GM21737 (cell line): ENCODE results near the gene SMAD3.

Experiments
- ATAC-seq: cut with Tn5 transposase; IDR thresholded peaks from one replicate; pipeline ENCODE4 v1.9.1; 2021; ENCODE audit warnings: mild to moderate bottlenecking, moderate library complexity; ENCODE audit not compliant: unreplicated experiment

Gene SMAD3

DNA sequence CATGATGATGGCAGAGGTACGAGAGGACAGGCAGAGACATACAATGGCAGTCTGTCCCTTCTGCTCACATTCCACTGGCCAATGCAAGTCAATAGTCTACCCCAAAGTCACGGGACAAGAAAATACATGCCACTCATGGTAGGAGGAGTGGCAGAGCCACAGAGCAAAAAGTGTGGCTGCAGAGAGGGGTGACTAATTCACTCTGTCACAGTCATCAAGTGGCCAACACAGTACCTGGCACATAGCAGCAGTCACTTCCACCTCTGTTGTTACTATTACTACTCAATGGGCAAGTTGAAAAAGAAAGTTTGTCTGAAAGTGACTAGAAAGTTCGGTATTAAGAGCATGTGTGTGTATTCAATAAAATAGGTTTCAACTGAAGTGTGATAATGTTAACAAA lies 91.4 kb downstream of the SMAD3 start:
- ATAC-seq: no peak

DNA sequence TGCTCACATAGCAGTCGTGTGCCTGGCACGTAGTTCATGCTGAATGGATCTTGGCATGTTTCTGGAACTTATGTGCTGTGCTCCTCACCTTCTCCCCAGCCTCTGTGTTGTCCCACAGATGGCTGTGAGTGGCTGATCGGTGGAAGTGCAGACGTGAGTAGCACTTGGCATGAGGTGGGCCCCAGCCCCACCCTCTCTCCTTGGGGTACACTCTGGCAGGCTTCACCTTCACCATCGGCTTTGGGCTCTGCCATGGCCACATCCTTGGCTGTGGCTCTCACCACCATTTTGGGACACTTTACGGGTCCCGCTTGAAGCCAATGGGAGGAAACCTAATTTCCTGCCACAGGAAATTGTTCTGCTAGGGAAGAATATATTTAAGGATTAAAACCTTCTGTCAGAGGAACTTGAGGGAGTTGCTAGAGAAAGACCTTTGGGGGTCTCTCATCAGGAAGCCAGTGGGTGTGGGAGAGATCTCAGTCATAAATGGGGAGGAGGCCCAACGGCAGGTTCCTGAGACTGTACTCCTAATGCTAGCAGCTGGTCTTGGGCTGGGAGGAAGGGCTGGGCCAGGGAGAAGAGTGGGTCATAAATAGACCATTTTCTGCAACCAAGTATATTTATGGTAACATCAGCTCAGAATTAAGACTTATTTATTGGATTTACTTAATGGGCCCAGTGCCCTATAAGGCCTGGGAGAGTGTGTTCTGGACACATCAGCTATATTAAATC lies 92.3 kb downstream of the SMAD3 start:
- ATAC-seq: no peak

DNA sequence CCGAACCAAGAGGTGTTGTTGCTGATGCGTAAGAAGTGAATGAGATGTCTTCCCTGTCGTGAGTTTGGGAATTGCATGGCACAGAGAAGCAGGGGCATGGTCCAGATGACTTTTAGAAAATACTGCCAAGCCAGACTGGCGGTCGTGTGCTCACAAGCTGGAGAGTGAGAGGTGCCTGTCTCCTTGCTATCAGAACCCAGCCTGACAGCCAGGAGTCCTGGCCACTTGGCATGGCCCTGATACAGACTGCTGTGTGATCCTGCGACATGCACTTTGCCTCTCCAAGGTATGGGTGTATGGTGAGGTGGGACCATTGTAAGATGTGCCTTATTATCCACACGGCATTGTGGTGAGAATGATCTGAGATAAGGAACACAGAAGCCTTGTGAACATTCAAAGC lies 93.0 kb downstream of the SMAD3 start:
- no peak for ATAC-seq

DNA sequence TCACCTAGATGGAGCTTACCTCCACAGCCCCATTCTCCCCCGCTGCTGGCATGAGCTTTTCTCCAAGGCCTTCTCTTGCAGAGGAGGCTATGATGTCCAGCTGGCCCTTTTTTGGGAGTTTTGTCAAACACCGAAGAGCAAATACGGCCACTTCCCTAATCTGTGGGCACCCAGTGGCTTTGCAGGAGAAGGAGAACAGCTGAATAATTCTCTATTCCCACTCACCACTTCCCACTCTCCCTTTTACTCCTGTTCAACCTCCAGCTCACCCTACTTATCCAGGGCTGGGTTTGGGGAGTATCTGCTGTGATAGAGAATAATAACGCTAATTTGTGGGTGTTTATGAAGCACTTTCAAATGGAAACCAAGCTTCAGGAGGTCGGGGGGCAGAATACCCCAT lies 96.0 kb downstream of the SMAD3 start:
- no peak for ATAC-seq

DNA sequence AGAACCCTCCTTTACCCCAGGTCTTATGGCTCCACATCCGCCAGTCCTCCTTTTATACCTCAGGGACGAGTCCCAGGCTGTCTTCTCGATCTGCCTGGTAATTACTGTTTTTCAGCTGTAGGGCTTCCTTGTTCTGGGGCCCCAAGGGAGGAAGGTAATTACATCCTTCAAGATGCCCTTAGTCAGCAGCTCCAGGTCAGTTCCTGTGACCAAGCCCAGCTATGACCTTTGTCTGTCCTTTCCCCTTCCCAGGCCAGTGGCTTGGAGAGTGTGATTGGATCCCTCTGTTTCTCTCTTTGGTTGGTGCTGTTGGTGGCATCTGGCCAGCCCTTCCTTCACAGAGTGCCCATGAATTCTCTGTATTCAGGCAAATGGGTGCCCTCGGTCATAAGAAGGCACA lies 96.5 kb downstream of the SMAD3 start:
- no peak for ATAC-seq

DNA sequence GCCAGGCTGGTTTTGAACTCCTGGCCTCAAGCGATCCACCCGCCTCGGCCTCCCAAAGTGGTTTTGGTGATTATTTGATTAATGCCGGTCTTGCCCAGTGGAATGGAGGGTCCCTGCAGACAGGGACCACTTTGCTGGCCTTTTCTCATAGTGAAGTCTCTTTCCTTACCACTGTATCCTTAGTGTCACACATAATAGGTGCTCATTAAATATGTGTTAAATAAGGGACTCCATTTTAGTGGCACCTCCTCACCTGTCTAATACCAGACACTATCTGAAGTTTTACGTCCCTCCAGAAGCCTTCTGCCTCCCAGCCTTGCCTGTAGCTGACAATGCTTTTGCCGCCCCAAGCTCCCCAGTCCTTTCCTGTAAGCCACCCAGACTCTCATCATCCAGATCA lies 97.8 kb downstream of the SMAD3 start:
- ATAC-seq: no peak

DNA sequence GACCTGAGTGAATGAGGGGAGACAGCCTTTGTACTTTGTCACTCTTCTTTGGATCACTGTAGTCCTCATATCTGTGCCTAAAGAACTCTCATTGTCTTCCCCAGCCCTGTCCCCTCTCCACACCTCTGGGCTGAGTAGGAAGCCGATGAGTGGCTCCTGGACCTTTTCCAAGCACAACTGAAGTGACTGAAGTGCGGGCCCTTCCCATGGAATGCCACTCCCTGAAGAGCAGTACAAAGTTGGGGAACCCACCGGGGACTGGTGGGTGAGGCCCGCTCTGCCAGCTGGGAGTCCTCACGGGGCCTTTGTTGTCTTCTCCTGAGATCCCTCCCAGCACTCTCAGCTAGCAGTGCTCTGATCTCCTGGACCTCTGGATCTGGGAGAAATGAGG lies 99.0 kb downstream of the SMAD3 start:
- no peak for ATAC-seq

DNA sequence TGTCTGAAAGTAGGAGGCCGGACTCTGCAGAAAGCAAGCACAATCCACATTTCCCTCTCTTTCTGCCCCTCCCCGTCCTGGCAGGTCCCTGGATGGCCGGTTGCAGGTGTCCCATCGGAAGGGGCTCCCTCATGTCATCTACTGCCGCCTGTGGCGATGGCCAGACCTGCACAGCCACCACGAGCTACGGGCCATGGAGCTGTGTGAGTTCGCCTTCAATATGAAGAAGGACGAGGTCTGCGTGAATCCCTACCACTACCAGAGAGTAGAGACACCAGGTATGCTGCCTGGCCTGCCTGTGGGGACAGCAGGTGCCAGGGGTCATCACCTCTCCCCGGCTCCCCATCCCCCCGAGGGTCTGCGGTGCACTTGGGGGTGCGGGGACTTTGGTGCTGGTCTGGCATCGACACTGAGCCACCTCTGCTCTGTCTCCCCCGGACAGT lies 99.4 kb downstream of the SMAD3 start:
- no peak for ATAC-seq

DNA sequence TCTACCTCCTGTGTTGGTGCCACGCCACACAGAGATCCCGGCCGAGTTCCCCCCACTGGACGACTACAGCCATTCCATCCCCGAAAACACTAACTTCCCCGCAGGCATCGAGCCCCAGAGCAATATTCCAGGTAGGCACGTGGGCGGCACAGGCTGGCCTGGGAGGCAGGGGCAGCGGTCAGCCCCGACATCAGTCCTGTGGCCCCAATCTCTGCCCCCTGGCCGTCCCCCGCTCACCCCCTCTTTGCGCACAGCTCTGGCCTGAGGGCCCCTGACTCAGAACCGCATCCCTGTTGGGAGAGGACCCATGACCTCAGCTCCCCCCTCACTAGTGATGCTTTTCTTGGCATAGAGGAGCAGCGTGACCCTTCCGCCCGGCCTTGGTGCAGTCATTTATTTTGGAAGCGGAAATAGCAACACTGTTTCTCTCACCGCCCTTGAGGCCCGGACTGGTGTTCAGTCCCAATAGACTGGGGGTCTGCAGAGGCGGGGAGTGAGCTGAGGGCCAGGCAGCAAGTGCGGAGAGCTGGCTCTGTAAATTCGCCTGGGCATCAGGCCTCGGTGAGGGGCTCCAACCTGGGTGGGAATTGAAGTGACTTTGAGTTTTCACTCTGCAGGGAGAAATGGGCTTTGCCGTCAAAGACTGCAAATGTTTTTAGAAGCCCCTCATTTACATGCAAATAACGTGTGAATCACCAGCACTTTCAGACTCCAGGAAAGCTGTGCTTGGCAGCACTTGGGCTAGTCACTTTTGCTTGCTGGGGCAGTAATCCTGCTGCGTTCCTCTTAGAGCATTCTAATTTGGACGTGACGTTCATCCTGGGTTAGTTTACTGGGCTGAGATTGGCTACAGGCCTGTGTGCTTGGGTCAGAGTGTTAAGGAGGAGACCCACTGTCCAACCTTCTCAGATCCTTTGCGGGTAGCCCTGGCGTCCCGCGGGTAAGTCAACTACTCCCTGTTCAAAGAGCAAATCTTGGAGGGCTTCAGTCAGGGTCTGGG lies 100.2 kb downstream of the SMAD3 start:
- no peak for ATAC-seq

DNA sequence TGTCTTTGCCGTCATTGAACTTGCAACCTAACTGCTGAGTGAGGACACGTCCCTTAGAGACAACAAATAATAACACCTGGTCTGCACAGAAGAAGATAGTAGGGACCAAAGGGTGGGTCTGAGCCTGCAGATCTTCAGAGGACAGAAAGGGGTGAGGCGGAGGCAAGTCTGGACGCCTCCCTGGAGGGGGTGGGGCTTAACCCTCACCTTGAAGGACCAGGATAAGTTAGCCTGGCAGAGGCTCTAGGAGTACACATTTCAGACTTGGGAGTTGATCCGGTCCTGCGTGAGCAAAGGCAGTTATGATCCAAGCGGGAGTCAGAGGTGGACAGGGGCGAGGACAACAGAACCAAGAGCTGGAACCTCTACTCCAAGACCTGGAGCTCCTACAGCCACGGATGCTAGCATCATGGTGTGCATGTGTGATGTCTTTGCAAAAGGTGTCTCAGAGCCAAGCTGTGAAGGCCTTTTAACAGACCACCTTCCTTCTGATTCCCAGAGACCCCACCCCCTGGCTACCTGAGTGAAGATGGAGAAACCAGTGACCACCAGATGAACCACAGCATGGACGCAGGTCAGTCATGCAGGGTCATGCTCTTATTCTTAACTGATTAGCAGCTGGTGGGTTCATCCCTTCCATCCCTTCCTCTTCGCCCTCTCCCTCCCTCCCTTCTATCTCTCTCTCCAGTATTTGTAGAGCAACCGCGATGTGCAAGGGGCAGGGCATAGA lies 101.0 kb downstream of the SMAD3 start:
- no peak for ATAC-seq

DNA sequence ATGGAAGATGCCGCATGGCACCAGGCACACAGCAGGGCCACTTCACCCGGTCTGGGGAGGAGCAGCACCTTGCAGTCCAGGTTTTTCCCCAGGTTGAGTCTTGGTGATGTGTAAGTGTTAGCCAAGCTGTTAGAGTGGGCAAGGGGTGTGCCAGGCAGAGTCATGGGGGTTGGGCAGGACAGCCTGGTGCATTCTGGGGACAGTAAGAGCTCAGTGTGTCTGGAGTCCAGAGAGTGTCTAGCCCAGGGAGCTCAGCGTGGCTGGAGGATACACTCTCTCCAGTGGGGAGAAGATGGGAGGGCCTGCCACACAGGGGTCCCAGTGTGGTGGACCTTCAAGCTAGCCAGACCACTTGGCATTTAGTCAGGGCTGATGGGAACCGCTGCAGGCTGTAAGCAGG lies 101.7 kb downstream of the SMAD3 start:
- ATAC-seq: no peak

DNA sequence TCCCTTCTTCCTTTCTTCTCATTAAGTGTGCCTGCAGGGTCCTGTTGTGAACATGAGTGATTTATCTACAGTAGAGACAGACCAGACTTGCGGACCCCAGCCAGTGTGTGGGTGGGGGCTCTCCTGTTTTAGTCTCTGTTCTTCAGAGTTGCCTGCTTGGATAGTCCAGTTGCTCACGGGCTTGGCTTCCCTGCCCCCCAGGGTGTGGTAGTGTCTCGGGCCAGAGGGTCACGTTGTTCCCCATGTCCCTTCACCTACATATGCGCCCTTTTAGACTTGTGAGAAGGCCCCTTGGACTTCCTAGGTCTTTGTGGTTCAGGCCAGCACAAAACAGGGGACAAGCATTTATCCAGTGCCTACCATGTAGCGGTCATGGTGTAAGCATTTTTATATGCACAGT lies 103.3 kb downstream of the SMAD3 start:
- no peak for ATAC-seq

DNA sequence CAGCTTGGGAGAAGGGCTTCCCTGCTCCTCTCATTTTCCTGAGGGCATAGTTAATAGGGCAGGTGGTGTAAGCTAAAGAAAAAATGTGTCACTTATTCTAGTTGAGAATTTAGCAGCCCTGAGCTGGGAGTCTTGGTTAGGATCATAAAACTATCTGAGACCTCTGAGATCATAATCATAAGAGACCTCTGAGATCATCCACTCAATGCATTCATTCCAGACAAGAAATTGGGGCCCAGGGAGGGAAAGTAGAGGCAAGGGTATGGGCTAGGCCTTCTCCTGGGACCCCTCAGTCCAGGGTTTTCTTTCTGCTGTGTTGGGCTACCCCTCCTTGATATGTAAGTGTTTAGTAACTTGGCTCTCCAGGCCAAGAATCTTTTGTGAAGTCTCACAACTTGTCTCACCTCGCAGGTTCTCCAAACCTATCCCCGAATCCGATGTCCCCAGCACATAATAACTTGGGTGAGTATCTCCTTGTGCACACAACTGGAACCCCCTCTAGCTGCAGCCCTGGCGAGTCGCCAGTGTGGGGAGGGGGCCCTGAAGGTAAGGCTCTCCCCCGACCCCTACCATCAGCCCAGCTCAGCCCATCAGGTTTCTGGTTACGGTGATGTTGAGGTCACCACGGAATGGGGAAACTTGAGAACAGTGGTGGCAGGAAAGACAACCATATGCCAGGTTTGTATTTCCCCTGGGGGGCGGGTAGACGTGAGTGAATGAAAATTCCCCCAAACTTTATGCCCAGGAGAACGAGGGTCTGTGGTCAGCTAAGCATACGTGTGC lies 104.9 kb downstream of the SMAD3 start:
- no peak for ATAC-seq

DNA sequence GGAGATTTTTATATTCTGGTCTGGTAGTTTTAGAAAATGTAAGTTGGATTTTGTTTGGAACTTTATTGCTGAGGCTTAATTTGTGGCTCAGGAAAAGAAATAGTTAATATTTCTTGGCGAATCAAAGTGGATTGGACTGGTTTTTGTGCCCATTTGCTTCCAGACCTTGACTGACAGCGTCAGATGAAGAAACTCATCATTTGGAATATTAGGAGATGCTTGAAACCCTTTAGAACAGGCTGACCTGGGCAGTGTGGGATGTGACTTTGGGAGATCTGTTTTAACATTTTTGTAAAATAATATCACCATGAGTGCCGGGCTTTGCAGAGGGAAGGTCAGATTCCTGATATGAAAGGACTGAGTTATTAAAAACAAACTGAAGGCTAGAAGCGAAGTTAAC lies 106.1 kb downstream of the SMAD3 start:
- no peak for ATAC-seq

DNA sequence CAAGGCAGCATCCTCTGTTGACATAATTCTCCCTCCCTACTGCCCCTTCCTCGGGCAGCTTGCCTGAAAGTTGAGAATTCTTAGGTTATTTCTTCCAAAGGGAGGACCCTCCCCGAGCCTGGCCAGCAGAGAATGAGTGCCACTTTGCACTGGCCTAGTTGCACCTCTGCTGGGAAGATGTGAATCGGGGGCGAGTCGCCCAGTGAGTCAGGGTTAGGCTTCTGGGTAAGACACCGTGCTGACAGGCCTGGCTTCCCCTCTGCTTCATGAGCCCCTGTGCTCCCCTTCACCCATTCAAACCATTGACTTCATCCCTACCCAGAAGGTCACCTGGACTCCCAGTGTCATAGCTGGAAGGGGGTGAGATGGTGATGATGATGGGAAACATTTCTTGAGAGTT lies 106.8 kb downstream of the SMAD3 start:
- no peak for ATAC-seq

DNA sequence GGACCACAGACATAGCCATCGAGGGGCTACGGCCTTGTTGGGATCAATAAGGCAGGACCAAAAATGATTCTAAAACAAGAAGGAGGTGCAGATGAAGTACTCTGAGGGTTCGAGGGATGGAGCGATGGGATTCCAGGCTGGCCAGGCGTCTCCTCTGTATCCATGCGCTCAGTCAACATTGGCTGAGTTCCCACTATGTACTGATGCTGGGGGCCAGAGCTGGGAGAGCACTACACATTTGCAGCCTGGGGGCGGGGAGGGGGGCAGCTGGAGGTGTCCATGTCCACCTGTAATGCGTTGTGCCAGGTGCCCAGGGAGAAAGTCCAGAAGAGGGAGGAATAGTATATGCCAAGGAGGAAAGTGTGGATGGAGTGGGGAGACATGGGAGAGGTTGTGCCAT lies 107.6 kb downstream of the SMAD3 start:
- ATAC-seq: no peak

DNA sequence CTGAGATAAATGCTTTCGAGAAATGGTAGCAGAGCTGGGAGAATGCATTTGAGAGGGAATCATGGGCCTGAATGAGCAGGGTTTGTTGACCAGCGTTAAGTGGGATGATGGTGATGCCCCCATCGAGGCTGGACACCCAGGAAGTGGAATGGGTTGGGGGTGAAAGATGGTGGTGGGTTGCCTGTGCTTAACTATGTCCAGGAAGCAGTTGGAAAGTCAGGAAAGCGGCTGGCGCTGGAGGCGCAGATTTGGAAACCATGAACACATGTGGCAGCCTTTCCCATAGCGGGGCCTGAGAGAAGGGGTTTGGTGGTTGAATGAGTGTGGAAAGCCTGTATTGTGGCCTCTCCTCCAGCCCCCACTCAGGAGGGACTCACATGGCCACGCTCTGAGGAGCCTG lies 108.4 kb downstream of the SMAD3 start:
- ATAC-seq: no peak

DNA sequence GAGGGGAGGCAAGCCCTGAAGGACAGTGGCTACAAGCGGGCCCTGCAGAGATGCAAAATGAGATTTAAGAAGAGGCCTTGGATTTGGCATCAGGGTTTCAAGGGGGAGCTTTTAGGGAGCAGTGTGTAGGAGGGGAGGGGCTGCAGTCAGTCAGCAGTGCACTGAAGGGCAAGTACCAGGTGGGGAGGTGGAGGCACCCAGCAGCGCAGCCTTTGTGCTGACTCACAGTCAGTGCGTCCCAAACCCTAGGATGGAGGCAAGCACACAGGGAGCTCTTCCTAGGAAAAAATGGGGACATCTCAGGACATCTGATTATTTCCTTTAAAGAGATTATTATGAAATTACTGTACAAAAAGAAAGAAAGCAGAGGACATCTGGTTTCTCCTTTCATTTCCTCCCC lies 109.0 kb downstream of the SMAD3 start:
- ATAC-seq: no peak

DNA sequence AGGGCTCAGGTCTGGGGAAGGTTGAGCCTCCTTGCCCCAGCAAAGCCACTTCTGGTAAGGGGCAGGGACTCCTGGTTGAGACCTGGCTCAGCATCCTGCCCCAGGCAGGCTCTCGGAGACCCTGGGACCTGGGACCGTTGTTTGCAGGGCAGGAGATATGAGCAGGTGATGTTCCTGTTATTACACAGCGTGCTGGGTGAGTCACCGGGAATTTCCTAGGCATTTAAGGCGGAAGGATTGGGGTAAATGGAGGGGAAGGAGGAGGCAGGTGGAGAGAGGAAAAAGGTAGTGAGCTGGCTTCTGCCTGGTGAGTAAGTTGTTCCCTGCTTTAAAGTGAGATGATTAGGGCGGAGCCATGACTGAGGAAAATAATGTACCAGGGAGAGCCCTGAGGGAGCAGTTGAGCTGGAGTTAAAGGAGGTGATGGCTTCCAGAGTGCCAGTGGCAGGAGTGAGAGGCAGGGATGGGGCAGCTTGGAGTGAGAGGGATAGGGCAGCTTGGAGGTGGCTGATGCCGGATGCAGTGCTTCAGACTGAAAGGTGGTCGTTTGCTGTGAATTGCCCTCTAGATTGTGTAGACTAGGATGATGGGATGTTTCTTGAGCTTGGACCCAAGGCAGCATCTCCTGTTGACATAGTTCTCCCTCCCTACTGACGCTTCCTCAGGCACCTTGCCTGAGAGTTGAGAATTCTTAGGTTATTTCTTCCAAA lies 109.6 kb downstream of the SMAD3 start:
- ATAC-seq: no peak

DNA sequence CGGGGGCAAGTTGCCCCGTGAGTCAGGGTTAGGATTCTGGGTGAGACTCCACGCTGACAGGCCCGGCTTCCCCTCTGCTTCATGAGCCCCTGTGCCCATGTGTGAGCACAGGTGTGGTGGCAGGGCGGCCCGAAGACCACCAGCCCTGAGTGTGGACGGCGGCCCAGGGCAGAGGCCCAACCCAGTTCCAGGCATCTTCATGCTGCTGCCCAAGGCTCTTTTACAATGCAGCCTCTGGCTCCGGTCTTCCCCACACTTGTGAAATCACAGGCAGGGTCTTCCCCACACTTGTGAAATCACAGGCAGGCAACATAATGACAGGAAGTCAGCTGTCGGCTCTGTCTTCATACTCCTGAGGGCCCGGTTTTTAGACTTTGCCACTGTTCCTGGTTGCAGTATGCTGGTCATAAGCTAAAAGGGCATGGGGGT lies 110.3 kb downstream of the SMAD3 start:
- no peak for ATAC-seq
